Epidermal melanocyte (primary cell): ENCODE results near the gene PCDH9.

ENCODE experiments used
- DNase-seq: peaks from one replicate; pipeline ENCODE4 v3.0.0; 2011; ENCODE audit warnings: low spot score; ENCODE audit not compliant: insufficient read length

The PCDH9 gene

DNA sequence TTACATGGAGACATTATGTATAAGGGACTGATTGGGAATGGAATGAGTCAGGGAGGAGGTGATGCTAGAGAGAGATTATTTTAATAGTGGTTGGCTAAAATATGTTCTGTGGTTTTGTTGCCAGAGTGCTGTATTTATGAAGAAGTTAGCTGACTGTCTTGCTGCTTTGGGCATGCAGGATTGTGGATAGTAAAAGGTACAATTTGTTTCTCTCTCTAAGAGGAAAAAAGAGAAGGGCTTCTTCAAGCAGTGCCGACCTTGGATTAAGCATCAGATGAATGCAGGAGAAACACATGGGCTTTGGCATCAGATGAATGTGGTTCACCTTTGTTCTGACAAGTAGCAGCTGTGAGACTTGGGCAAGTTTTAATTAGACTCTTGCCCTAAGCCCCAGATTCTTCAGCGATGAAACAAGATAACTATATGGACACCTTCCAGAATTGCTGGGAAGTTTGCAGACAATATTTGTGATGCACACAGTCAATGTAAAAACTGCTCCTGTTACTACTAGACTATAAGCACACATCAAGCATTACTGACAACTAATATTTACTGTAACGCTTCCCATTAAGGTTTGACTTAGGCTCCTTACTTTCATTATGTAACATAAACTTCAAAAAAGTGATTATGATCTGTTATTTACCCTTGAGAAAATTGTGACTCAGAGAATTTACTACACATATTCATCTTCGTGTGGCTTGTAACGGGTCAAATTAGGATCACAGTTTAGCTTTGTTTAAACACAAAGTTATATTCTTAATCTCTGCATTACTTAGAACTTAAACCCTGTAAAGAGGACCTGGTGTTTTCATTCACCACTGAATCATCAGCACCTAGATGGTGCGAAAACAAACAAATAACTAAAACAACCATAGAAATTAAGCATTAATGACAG is 824.0 kb downstream of the PCDH9 start:
- DNase-seq, result no peak

DNA sequence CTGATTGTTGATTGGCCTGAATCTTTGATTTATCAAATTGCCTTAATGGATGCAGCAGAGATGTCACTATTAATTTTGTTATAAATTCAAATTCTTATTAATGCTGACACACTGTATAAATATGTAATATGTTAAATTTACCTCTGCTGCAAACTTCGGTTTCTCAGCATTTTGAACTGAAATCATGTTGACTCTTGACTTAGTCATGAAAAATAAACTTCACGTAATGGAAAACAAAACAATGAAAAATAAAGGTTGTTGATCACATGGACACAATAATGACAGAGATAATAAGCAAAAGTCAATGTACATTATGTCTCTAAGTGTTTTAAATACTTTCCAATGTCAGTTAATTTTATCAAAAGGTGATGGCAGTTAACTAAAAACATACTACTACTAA is 827.6 kb downstream of the PCDH9 start:
- DNase-seq, result no peak

DNA sequence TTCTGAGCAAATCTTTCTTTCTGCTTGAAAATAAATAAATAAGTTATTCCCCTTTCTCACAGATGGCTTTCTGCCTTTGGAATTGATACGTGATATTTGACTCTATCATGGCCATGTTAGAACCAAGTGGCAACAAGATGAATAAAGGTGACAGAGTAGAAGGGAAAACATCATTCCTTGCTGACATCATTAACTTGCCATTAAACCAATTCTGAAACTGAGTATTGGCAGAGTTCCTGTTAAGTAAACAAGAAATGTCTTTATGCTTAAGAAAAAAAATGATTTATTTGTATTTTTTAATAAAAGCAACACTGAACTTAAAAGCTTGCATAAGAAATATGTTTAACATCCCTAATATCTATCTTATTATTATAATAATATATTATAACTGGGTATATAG is 828.1 kb downstream of the PCDH9 start:
- DNase-seq, result no peak

DNA sequence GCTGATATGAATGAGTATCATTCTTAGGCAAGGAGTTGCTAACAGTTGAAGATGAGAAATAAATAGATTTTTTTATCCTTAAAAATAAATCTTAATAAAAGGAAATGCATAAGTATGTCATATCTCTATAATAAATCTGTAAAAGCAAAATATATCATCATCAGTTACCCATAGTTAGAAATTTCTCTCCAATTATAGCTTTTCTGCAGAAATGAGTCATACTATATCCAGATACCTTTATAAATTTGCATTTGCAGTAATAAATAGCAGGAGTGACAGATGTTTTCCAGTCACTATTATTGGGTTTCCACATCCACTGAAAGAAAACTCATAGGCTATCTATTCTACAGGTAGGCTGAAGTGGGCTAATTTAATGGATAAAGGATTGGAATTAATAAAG is 829.8 kb downstream of the PCDH9 start:
- DNase-seq, result no peak

DNA sequence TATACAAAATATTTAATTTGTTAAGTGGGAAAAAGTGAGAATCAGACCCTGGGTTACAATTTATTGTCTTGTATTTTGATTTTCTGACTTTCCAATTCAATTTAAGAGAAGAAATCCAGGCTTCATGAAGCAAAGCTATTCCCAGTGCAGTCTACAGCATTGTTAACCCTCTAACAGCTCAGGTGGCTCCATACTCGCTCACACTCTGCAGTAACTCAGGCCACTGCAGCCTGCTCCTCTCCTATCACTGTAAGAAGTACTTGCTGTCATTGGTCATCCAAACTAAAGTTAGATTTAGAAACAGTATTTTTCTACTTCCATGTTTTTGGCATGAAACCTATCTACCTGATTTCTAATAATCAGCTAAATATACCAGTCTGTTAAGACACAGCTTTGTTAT is 830.3 kb downstream of the PCDH9 start:
- DNase-seq, result no peak

DNA sequence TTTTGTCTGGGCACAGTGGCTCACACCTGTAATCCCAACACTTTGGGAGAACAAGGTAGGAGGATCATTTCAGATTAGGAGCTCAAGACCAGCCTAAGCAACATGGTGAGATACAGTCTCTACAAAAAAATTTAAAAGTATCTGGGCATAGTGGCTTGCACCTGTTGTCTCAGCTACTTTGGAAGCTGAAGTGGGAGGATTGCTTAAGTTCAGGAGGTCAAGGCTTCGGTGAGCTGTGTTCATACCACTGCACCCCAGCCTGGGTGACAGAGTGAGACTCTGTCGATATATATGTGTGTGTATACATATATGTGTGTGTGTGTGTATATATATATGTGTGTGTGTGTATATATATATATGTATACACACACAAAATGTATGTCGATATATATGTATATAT is 833.0 kb downstream of the PCDH9 start:
- DNase-seq, result no peak

DNA sequence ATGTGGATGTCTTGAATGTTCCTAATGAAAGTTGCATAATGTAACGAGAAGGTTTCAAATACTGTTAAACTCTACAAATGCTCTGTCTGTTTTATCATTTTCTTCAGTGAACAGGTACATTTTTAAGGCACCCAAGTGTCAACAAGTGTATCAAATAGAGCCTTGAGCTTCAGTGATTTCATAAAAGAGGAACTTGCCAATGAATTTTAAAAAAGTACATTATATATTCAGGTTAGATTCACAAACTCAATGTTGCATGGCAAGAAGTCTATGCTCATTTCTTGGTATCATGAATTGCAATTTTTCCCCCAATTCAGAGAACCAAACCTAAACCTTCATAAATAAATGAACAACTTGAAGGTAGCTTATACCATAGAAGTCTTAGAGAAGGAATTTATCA is 838.8 kb downstream of the PCDH9 start:
- DNase-seq, result no peak

DNA sequence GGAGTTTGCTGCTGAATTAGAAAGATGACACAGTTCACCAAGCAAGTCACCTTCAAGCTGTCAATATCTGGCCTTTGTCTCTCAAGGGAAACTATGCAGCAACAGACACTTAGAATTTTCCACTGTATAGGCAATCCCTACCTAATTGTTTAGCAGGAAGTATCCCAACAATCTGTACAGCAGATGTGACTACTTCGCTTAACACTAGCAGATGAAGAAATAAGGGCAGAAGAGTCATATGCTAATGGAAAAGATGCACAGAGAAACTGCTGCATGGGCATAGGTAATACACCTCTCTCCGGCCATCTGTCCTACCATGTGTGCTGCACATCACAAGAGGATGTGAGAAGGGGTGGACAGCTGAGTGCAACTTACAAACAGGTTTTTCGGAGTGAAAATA is 851.2 kb downstream of the PCDH9 start:
- no peak for DNase-seq

DNA sequence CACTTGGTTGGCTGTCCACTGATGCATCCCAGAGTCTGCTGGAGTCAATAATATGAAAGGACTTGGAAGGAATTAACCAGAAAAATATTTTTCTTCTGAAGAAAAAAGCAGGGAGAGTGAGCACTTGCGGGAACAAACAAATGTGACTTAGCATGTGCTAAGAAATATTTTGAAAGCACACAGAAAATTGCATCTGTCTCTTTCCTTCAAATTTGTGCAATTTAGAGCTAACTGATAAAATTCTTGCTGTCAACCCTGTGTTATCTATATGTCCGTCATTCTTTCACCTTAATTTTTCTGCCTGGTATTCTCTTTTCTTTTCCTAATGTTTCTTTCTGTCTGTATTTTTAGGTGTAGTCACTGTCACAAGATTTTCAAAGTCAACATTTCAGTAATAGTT is 852.6 kb downstream of the PCDH9 start:
- DNase-seq, result no peak

DNA sequence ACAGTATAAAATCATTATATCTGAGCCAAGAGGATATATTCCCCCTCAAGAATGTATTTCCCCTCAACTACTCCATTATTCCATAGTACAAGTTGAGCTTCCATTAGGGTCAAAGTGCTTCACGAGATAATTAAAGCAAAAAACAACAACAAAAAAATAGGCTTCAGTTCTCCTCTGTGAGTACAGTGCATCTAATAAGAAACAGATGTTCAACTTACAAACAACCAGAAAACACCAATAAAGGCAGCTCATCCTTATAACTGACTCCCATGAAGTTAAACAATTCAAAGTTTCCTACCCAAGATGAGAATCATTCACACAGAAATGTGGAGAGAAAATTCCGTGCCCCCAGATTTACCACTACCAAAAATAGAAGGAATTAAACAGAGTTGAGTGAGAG is 854.4 kb downstream of the PCDH9 start:
- no peak for DNase-seq

DNA sequence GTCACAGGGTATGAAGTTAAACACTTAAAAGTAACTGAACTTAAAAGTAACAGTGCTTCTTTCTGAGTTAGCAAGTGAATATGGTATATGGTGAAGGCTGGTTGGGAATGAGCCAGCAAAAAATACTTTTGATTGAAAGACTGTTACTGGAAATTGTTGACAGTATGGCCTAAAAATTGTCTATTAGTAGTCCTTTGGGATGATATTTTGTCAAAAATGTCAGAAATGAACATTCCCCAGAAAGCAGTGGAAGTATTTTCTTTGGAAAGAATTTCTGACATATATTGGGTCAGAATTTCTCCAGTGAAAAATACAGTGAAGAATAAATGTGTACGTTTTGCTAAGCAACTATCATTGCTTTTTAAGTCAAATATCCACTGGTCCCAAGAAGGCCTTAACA is 860.5 kb downstream of the PCDH9 start:
- no peak for DNase-seq

DNA sequence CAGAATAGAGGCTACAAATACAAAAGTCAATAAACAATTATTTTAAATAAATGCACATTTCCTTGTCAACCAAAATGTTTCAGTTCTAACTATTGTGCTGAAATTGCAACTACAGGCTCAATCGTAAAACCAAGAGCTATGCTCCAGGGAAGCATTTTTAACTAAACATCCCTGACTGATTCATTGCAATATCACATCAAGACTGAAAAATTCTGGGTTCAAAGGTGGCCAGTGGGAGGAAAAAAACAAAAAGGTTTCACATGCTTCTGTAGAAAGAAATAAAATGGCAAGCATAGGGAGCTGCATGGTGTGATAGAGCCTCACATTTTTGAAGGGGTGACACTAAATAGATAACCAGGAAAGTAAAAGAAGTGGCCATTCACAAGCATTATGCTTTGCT is 862.8 kb downstream of the PCDH9 start:
- no peak for DNase-seq

DNA sequence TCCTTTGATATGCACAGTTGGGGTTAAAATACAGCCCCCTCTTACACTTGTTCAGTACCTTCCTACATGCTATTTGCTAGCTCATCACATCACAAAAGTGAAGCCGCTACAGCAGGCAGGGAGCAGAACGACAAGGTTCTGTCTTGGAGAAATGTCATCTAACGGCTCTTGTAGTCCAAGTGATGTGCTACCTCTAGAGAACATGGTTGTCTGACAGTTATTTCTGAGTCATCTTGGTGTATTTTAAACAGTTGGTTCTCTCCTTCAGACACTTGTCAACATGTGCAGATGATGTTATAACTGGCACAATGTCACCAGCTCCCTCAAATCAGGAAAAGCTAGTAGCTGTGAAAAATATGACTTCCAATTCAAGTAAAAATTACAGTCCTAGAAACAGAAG is 865.0 kb downstream of the PCDH9 start:
- no peak for DNase-seq

DNA sequence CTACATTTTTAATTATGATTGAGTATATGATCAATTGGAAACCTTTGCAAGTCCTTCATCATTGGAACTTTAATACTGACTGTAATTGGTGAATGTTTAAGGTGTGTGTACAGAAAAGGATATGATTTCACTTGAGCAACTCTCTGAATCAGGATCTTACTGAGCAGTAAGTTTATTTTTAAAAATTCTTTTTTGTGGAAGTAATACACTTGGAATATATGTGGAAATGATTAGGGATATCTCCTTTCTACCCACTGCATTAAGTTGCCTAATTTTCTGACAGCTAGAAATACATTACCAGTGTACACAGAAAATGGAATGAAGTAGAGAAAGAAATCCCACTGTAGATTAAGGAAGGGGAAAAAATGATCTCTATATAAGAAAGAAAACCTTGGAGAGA is 865.8 kb downstream of the PCDH9 start:
- DNase-seq, result no peak

DNA sequence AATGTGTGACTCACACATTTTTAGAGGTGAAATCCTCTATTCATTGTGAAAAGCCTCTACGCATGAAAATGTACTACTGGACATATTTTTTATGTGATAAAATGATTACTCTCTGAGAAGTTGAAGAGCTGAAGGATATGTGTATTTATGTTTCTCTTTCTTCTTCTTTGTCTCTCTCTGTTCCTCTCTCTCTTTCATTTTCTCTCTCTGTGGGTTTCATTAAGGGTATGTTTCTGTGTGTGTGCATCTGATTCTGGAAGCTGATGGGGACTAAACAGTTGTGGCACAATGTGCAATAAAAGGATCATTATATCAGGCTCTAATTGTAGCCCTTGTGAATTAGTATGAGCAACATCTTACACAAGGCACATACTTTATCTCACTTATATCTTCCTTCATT is 867.7 kb downstream of the PCDH9 start:
- DNase-seq, result no peak

DNA sequence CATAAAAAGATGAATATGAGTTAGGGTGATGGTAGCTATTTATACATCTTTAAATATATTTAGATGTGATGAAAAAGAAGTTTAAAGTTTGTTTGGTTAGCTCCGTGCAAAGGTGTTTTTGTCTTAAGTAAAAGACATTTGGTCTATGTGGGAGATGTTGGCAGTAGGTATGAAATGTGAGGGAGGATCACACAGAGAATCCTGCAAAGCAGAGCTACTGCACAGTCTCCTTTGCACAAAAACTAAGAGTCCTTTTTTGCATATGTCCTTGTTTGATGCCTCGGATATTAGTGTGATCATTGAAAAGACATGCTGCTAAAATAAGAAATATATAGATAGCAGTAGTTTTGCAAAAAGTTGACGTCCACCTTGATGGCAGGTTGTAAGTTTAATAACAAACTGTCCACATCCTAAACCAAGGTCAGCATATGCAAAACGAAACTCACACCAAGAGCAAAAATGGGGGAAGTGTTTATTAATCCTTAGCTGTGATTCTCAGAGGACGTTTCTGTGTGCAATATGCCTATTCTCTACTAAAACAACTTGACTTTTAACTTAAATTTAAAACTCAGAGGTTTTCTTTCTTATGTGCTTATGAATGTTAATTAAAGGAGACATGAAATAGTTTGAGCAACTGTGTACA is 870.1 kb downstream of the PCDH9 start:
- DNase-seq, result no peak

DNA sequence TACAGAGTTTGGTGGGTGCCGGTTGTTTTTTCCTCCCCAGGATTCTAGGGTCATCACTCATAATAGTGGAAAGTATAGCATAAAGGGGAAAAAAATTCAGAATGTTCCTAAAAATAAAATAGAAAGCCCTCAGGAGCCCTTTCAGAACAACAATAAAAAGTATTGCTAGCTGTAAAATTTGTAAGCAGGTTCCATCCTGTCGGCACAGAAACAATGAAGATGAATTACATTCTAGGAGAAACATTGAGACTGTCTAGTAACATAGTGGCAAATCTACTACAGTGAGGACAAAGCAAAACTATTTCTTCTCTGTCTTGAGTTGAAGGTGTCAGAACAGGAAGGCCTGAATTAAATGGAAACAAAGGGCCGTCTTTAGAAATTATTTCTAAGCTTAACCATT is 870.7 kb downstream of the PCDH9 start:
- no peak for DNase-seq

DNA sequence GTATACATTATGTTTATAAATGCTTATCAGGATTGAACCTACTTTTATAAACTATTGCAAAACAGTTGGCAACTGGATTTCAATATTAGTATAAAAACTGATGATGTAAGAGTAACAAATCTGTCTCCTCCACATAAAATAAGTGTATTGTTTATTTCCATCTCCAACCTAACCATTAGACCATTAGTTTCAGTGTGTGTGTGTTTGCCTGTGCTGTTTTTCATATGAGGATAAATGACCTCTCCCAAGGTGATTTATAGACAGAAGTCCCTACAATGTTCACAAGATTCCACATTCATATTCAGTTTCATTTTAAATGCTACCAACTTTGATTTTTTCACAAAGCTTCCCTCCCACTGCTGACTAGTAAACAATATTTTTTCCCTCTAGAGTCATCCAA is 871.6 kb downstream of the PCDH9 start:
- no peak for DNase-seq

DNA sequence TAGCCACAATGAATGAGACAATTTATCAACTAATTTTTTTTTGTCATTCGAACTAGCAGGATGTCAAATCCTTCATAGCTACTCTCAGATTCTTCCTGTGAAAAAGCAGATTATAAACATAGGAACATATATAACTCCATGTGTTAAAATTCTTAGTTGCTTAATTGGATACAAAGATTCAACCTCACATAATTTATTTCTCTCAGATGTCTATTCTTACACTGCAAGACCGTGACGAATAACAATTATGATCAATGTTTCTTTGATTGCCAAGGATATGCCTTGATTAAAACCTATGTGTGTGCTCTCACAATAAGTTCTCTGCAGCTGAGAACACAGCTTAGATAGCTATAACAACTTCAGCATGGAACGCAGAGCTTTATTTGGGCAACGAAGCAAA is 872.7 kb downstream of the PCDH9 start:
- no peak for DNase-seq

DNA sequence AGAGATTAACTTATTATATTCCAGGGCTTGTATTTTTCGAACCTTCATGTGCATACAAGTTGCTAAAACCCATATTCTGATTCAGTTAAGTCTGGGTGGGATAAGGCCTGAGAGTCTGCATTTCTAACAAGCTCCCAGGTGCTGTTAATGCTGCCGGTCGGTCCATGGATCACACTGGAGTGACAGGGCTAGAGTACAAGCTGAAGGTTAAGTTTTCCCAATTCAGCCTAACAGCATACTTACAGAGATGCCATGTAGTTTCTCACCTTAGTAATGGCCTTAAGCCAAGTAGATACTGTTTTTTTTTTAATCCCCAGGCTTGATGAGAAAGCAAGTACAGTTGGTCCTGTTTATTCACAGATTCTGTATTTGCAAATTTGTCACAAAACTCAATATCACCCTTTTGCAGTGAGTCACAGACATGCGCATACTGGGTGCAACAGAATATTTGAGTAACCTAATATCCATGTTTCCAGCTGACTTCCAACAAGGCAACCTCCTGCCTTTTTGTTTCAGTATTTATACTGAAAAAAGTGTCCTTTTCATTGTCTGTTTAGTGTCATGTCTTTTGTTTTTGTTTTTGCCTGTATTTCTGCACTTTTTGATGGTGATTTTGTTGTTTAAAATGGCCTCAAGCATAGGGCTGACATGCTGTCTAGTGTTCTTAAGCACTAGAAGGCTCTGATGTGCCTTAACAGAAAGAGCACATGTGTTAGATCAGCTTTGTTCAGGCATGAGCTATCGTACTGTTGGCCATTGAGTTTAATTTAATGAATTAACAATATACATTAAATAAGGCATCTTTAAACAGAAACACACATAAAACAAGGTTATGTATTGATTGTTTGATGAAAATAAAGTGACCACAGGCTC is 875.0 kb downstream of the PCDH9 start:
- DNase-seq, result no peak

DNA sequence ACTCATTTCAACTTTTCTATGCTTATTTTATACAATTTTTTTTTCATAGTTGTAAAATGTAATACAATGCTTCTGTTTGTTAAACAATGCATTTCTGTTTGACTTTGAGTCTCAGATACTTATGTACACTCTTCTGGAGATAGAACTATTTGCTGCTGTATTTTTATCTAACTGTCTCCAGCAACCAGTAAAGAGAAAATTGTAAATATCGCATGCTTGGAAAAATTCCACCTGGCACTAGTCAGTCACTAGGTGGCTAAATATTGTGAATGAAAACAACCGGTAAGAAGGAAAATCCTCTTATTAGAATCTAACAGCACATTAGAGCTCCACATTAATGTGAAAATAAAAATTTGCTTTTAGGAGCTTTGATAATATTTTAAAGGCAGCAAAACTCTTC is 876.5 kb downstream of the PCDH9 start:
- no peak for DNase-seq

DNA sequence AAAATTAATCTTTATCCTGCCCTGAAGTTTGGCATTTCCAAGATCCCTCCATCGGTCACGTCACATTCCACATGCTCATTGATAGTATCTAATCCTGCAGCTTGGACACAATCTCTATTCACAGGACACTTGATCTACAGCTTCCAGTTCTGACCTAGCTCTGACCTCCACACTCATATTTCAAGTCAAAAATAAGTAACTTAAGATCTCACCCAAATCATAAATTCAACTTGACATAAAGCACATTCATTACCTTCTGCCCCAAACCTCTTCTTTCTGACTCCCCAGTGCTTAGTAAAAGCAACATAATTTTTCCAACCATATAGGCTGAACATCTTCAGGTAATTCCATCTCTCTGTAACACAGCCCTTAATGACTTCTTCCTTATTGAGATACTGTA is 880.2 kb downstream of the PCDH9 start:
- no peak for DNase-seq
